ENCODE data around the gene AGAP1. TPM values are rescaled to one million over a fixed set of nuclear protein-coding genes. Genes with fewer than 3 reads are reported as not detected.

Gene AGAP1
- total RNA-seq, 2 experiments from 2014 or later, result not detected

DNA sequence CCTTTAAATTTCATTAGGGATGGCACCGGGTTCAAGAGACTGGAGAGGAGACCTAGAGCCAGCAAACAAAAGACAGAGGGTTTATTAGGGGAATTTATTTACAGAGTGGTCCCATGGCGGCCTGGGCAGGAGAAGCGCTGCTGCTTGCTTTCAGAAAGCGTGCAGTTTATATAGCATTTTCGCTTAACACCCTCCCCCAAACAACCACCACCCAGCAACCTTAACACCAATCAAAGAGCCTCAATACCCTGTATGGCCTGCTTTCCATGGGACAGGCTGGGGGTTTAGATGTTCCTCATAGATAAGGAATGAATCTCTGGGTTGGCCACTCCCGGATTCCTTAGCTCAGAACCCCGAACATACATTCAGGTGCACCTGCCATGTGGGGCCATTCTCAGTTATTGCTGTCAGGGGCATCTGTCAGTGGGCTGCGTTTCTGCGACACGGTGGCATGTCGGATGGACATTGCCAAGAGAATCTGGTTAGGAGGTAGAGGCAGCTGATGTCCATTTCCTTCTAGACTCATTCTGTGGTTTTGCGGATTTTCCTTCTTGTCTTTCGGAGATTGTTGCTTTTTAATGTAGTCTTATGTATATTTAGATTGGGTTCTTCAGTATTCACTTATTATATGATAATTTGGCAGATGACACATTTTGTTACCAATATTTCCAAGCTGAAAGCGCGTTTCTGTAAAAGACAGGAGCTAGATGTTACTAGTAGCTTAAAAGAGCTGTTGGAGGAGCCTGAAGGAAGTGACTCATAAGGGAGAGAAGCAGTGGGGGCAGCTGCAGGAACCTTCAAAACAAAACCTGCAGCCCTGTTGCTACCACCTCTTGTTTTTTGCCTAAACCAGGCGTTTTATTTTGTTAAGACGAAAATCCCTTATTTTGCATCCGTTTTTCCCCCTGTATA, 7.2 kb downstream of the AGAP1 start:
- intact Hi-C loops (cut with micrococcal nuclease; ENCODE audit: unreplicated experiment), result no loop called here
- Histone ChIP-seq H3K9me2 (ENCODE audit: insufficient read depth, low read length) (no peaks in the 10 kb centered on the region), H3K27ac (ENCODE audit: low read depth, low read length, poor library complexity, severe bottlenecking) (no peak overlapping the region), H3K79me2 (ENCODE audit: insufficient read depth, low read depth, low read length) (no peaks in the 10 kb centered on the region), H3K4me2 (ENCODE audit: low read length) (no peak overlapping the region), H3K4me1 (ENCODE audit: insufficient read depth, low read length, poor library complexity, severe bottlenecking) (no peaks in the 10 kb centered on the region), H3K36me3 (ENCODE audit: insufficient read depth, low read length) (no peaks in the 10 kb centered on the region), H4K20me1 (ENCODE audit: insufficient read depth, low read length) (no peaks in the 10 kb centered on the region), H3K9me3 (ENCODE audit: low read length) (no peaks in the 10 kb centered on the region), H2AFZ (ENCODE audit: low read length) (no peak overlapping the region), H3K4me3 (ENCODE audit: low read depth, low read length, poor library complexity, severe bottlenecking) (no peak overlapping the region)
- DNase-seq (ENCODE audit: low spot score), result no peak
- no TSS peak for BruUV-seq (replicated peaks)
- TF ChIP-seq, protein P1, sequence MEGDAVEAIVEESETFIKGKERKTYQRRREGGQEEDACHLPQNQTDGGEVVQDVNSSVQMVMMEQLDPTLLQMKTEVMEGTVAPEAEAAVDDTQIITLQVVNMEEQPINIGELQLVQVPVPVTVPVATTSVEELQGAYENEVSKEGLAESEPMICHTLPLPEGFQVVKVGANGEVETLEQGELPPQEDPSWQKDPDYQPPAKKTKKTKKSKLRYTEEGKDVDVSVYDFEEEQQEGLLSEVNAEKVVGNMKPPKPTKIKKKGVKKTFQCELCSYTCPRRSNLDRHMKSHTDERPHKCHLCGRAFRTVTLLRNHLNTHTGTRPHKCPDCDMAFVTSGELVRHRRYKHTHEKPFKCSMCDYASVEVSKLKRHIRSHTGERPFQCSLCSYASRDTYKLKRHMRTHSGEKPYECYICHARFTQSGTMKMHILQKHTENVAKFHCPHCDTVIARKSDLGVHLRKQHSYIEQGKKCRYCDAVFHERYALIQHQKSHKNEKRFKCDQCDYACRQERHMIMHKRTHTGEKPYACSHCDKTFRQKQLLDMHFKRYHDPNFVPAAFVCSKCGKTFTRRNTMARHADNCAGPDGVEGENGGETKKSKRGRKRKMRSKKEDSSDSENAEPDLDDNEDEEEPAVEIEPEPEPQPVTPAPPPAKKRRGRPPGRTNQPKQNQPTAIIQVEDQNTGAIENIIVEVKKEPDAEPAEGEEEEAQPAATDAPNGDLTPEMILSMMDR (conservative IDR thresholded peaks at IDR 0.05; ENCODE audit: low read length), result no peak
- POLR2A ChIA-PET, result no interaction called here
- CTCF ChIA-PET (ENCODE audit: unreplicated experiment), result no interaction called here

DNA sequence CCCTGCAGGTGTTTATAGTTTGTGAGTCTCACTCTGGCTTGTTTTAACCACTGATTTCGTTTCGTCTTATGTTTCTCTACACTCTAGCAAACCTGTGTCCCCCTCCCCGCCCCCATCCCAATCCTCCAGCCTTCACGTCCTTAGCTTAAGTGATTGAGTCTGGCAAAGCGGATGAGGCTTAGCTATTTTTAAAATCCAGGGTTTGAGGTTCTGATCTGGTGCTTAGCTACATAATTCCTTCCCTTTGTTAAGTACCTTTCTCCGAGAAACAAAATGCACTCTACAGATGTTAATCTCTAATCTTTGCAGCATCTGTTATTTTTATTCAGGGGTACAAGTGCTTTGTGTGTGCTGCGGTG, 7.8 kb downstream of the AGAP1 start:
- intact Hi-C loops (cut with micrococcal nuclease; ENCODE audit: unreplicated experiment), result no loop called here
- POLR2A ChIA-PET, result no interaction called here
- no peaks in the 10 kb centered on the region for H3K9me3 ChIP-seq (ENCODE audit: low read length)

DNA sequence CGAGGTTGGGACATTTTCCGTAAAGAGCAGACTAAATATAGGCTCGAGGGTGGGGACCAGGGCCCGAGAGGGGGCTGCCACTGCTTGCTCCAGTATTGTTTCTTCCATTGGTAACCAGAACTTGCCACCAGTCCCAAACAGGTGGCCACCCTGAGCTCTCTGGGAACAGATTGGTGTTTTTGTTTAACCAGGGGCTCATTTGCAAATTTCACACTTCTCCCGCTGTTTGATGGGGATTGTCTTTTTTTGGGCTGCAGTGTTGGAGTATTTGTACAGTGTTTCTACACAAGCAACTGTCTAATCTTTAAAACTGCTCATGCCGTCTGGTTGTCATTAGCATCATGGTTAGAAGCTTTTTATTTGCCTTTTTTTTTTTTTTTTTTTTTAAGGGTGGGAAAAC, 8.5 kb downstream of the AGAP1 start:
- H3K36me3 ChIP-seq (ENCODE audit: insufficient read depth, low read length), result no peaks in the 10 kb centered on the region
- H3K4me1 ChIP-seq (ENCODE audit: insufficient read depth, low read length, poor library complexity, severe bottlenecking), result no peaks in the 10 kb centered on the region
- H3K4me2 ChIP-seq (ENCODE audit: low read length), result no peak overlapping the region
- no peaks in the 10 kb centered on the region for H3K79me2 ChIP-seq (ENCODE audit: insufficient read depth, low read depth, low read length)
- BruUV-seq (replicated peaks), result no TSS peak
- H3K9me3 ChIP-seq (ENCODE audit: low read length), result no peaks in the 10 kb centered on the region
- no peak overlapping the region for H3K4me3 ChIP-seq (ENCODE audit: low read depth, low read length, poor library complexity, severe bottlenecking)
- TF ChIP-seq EZH2phosphoT487 (IDR thresholded peaks at IDR 0.05; ENCODE audit: borderline replicate concordance, low read depth, low read length), result no peak
- TF ChIP-seq, protein P1 (conservative IDR thresholded peaks at IDR 0.05; ENCODE audit: low read length), result no peak
- intact Hi-C loops (cut with micrococcal nuclease; ENCODE audit: unreplicated experiment), result no loop called here
- no peak overlapping the region for H3K27ac ChIP-seq (ENCODE audit: low read depth, low read length, poor library complexity, severe bottlenecking)
- ChIA-PET POLR2A (interaction anchor here (0.6 to 0.7 kb wide), 3 partner anchors 13 to 1395 kb away, joined by 3 to 8 read pairs (median 4); no protein-coding TSS in a partner anchor), CTCF (ENCODE audit: unreplicated experiment) (no interaction called here)
- H3K9me2 ChIP-seq (ENCODE audit: insufficient read depth, low read length), result no peaks in the 10 kb centered on the region
- H2AFZ ChIP-seq (ENCODE audit: low read length), result no peak overlapping the region
- no peaks in the 10 kb centered on the region for H4K20me1 ChIP-seq (ENCODE audit: insufficient read depth, low read length)
- DNase-seq (ENCODE audit: low spot score), result no peak

More for the DNA sequence above, 7.8 kb downstream of the AGAP1 start:
- TF ChIP-seq, protein P1 (conservative IDR thresholded peaks at IDR 0.05; ENCODE audit: low read length), result no peak
- TF ChIP-seq EZH2phosphoT487 (IDR thresholded peaks at IDR 0.05; ENCODE audit: borderline replicate concordance, low read depth, low read length), result no peak
- no TSS peak for BruUV-seq (replicated peaks)
- H3K36me3 ChIP-seq (ENCODE audit: insufficient read depth, low read length), result no peaks in the 10 kb centered on the region
- no peak overlapping the region for H2AFZ ChIP-seq (ENCODE audit: low read length)
- no peaks in the 10 kb centered on the region for H3K4me1 ChIP-seq (ENCODE audit: insufficient read depth, low read length, poor library complexity, severe bottlenecking)
- no peak overlapping the region for H3K4me2 ChIP-seq (ENCODE audit: low read length)
- H3K27ac ChIP-seq (ENCODE audit: low read depth, low read length, poor library complexity, severe bottlenecking), result no peak overlapping the region
- DNase-seq (ENCODE audit: low spot score), result no peak
- no peaks in the 10 kb centered on the region for H4K20me1 ChIP-seq (ENCODE audit: insufficient read depth, low read length)
- no peak overlapping the region for H3K4me3 ChIP-seq (ENCODE audit: low read depth, low read length, poor library complexity, severe bottlenecking)
- no peaks in the 10 kb centered on the region for H3K9me2 ChIP-seq (ENCODE audit: insufficient read depth, low read length)
- H3K79me2 ChIP-seq (ENCODE audit: insufficient read depth, low read depth, low read length), result no peaks in the 10 kb centered on the region
- CTCF ChIA-PET (ENCODE audit: unreplicated experiment), result interaction anchor here (0.6 kb wide), 1 partner anchor 31 kb away, joined by 3 read pairs; no protein-coding TSS in a partner anchor

Data from OCI-LY7 (cell line).